GM21619 (cell line): ENCODE results near the gene ANTXR1.

Experiments used
- ATAC-seq: cut with Tn5 transposase; IDR thresholded peaks from one replicate; pipeline ENCODE4 v1.9.1; 2021; ENCODE audit not compliant: unreplicated experiment

The ANTXR1 gene

GRCh38 chr2:69032336-69032735, 19.4 kb downstream of the ANTXR1 start:
- no peak for ATAC-seq

- ATAC-seq: no peak
Observed at GRCh38 chr2:69033461-69034095, 20.6 kb downstream of the ANTXR1 start.

GRCh38 chr2:69034122-69034521, 21.1 kb downstream of the ANTXR1 start:
- ATAC-seq: no peak

- no peak for ATAC-seq
Observed at GRCh38 chr2:69034845-69035244, 21.9 kb downstream of the ANTXR1 start.

- ATAC-seq: no peak
Observed at GRCh38 chr2:69036926-69037325, 23.9 kb downstream of the ANTXR1 start.

- no peak for ATAC-seq
Observed at GRCh38 chr2:69041214-69041613, 28.2 kb downstream of the ANTXR1 start.

- ATAC-seq: no peak
Observed at GRCh38 chr2:69043736-69044400, 30.9 kb downstream of the ANTXR1 start.

- ATAC-seq: no peak
Observed at GRCh38 chr2:69046221-69046662, 33.3 kb downstream of the ANTXR1 start.

- no peak for ATAC-seq
Observed at GRCh38 chr2:69047625-69048145, 34.7 kb downstream of the ANTXR1 start.

GRCh38 chr2:69050802-69051201, 37.8 kb downstream of the ANTXR1 start:
- no peak for ATAC-seq

GRCh38 chr2:69053416-69053965, 40.5 kb downstream of the ANTXR1 start:
- no peak for ATAC-seq

GRCh38 chr2:69054431-69054830, 41.5 kb downstream of the ANTXR1 start:
- peak; percentile 80 for ATAC-seq

GRCh38 chr2:69055688-69056470, 42.9 kb downstream of the ANTXR1 start:
- ATAC-seq: no peak

GRCh38 chr2:69057660-69058059, 44.7 kb downstream of the ANTXR1 start:
- no peak for ATAC-seq

- ATAC-seq: no peak
Observed at GRCh38 chr2:69059731-69060290, 46.8 kb downstream of the ANTXR1 start.

GRCh38 chr2:69060938-69061501, 48.0 kb downstream of the ANTXR1 start:
- no peak for ATAC-seq

GRCh38 chr2:69061525-69061924, 48.5 kb downstream of the ANTXR1 start:
- no peak for ATAC-seq

- no peak for ATAC-seq
Observed at GRCh38 chr2:69062307-69062962, 49.5 kb downstream of the ANTXR1 start.

GRCh38 chr2:69065735-69066336, 52.9 kb downstream of the ANTXR1 start:
- no peak for ATAC-seq
